ENCODE data around the gene CBX3. TPM values are rescaled to one million over a fixed set of nuclear protein-coding genes. Genes with fewer than 3 reads are reported as not detected.
"Not testable (repeated sequence)": the region's sequence is repeated elsewhere in the genome, so short reads cannot be mapped to it uniquely, and the experiment has no call there.

The CBX3 gene
- total RNA-seq, 3 donors from 2014 or later (not counting 1 experiment from before 2014, with no cell fraction given) = 103 to 126 (median 109) TPM

DNA sequence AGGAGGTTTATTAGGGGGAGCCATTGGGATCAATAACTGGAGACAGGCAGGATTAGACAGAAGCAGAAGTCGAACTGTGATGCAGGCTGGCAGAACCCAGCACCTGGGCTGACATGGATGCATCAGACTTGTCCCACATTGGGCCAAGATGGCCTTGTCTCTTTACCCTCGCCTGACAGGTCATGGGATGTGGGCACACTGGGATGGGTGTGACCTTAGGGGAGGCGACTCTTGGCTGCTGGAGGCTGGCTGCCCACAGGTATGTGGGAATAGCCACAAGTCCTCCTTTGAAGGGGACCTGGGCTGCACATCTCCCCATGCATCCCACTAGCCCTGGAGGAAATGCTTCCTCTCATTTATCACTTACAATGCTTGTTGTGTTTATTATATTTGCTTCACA lies 32.3 kb upstream of the CBX3 start:
- no peak overlapping the region for H3K27ac Mint-ChIP-seq
- no peak overlapping the region for H3K4me3 ChIP-seq (ENCODE audit: low read length)
- no peaks in the 10 kb centered on the region for H3K9me3 Mint-ChIP-seq
- no peaks in the 10 kb centered on the region for H3K36me3 Mint-ChIP-seq
- no peak for DNase-seq
- TF ChIP-seq, protein P1, sequence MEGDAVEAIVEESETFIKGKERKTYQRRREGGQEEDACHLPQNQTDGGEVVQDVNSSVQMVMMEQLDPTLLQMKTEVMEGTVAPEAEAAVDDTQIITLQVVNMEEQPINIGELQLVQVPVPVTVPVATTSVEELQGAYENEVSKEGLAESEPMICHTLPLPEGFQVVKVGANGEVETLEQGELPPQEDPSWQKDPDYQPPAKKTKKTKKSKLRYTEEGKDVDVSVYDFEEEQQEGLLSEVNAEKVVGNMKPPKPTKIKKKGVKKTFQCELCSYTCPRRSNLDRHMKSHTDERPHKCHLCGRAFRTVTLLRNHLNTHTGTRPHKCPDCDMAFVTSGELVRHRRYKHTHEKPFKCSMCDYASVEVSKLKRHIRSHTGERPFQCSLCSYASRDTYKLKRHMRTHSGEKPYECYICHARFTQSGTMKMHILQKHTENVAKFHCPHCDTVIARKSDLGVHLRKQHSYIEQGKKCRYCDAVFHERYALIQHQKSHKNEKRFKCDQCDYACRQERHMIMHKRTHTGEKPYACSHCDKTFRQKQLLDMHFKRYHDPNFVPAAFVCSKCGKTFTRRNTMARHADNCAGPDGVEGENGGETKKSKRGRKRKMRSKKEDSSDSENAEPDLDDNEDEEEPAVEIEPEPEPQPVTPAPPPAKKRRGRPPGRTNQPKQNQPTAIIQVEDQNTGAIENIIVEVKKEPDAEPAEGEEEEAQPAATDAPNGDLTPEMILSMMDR (IDR thresholded peaks at IDR 0.05) = no peak
- H3K27me3 ChIP-seq (ENCODE audit: control insufficient read depth, insufficient read depth, low read length) = no peaks in the 10 kb centered on the region
- H3K27me3 Mint-ChIP-seq (ENCODE audit: low read depth in 2 of 2) = no peaks in the 10 kb centered on the region
- H3K9me3 ChIP-seq (ENCODE audit: control insufficient read depth, insufficient read depth, low read length) = no peaks in the 10 kb centered on the region
- no peak overlapping the region for H3K4me3 Mint-ChIP-seq
- intact Hi-C loops (cut with micrococcal nuclease) = no loop called here
- H3K4me1 Mint-ChIP-seq = peaks cover 13 to 14% of the 10 kb centered on the region in 2 donors
- peaks cover 23% of the 10 kb centered on the region for H3K4me1 ChIP-seq (ENCODE audit: control insufficient read depth, insufficient read depth, low read length)
- 63% methylated on average over 3 of the region's 3 CpGs for WGBS (ENCODE audit: insufficient coverage)
- no peak overlapping the region for H3K27ac ChIP-seq (ENCODE audit: low read length)
- H3K36me3 ChIP-seq (ENCODE audit: control insufficient read depth, insufficient read depth, low read length) = peaks cover 9% of the 10 kb centered on the region
- ATAC-seq = no peak

DNA sequence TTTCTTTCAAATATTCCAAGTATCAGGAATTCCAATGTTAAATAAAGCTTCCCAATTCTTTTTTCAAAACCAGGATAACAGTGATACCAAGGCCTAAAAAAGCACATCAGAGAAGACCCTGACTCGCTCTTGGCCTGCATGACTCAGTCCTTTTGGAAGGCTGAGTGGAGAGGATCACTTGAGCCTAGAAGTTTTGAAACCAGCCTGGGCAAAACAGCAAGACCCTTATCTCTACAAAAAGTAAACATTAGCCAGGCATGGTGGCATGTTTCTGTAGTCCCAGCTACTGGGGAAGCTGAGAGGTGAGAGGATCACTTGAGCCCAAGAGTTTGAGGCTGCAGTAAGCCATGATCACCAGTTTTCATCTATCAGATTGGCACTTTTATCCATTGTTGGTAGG lies 30.9 kb upstream of the CBX3 start:
- H3K4me1 Mint-ChIP-seq = peaks cover 13 to 14% of the 10 kb centered on the region in 2 donors
- H3K27ac ChIP-seq (ENCODE audit: low read length) = no peak overlapping the region
- H3K27me3 Mint-ChIP-seq (ENCODE audit: low read depth in 2 of 2) = no peaks in the 10 kb centered on the region
- H3K27me3 ChIP-seq (ENCODE audit: control insufficient read depth, insufficient read depth, low read length) = no peaks in the 10 kb centered on the region
- H3K36me3 Mint-ChIP-seq = no peaks in the 10 kb centered on the region
- H3K4me3 ChIP-seq (ENCODE audit: low read length) = no peak overlapping the region
- intact Hi-C loops (cut with micrococcal nuclease) = no loop called here
- ATAC-seq (no peak), DNase-seq (no peak)
- H3K9me3 ChIP-seq (ENCODE audit: control insufficient read depth, insufficient read depth, low read length) = no peaks in the 10 kb centered on the region
- no peak overlapping the region for H3K4me3 Mint-ChIP-seq
- TF ChIP-seq, protein P1 (IDR thresholded peaks at IDR 0.05) = no peak
- H3K36me3 ChIP-seq (ENCODE audit: control insufficient read depth, insufficient read depth, low read length) = peaks cover 9% of the 10 kb centered on the region
- peaks cover 23% of the 10 kb centered on the region for H3K4me1 ChIP-seq (ENCODE audit: control insufficient read depth, insufficient read depth, low read length)
- 100% methylated on average over 1 of the region's 1 CpG for WGBS (ENCODE audit: insufficient coverage)
- no peak overlapping the region for H3K27ac Mint-ChIP-seq
- H3K9me3 Mint-ChIP-seq = no peaks in the 10 kb centered on the region

DNA sequence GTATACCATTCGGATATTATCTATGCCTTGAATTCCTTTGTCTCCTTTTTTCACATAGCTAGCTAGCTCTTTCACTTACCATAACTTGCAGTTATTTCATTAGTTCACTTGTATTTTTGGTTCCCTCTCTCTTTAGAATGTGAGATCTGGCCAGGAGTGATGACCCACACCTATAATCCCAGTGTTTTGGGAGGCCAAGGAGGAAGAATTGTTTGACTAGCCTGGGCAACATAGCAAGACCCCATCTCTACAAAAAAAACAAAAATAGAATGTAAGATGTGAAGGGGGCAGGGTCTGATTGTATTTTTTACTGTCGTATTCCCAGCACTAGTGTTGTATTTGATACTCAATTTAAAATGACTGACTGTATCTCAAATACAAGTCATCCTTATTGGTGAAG lies 29.9 kb upstream of the CBX3 start:
- intact Hi-C loops (cut with micrococcal nuclease) = no loop called here
- peaks cover 12% of the 10 kb centered on the region in 2 donors for H3K4me1 Mint-ChIP-seq
- ATAC-seq (no peak), DNase-seq (no peak)
- Histone ChIP-seq H3K27ac (ENCODE audit: low read length) (no peak overlapping the region), H3K27me3 (ENCODE audit: control insufficient read depth, insufficient read depth, low read length) (no peaks in the 10 kb centered on the region), H3K36me3 (ENCODE audit: control insufficient read depth, insufficient read depth, low read length) (peaks cover 9% of the 10 kb centered on the region), H3K4me1 (ENCODE audit: control insufficient read depth, insufficient read depth, low read length) (peaks cover 17% of the 10 kb centered on the region), H3K9me3 (ENCODE audit: control insufficient read depth, insufficient read depth, low read length) (no peaks in the 10 kb centered on the region), H3K4me3 (ENCODE audit: low read length) (no peak overlapping the region)
- H3K4me3 Mint-ChIP-seq = no peak overlapping the region
- H3K27ac Mint-ChIP-seq = no peak overlapping the region
- WGBS (ENCODE audit: insufficient coverage) = 100% methylated on average over 1 of the region's 2 CpGs
- no peaks in the 10 kb centered on the region for H3K9me3 Mint-ChIP-seq
- TF ChIP-seq, protein P1 (IDR thresholded peaks at IDR 0.05) = no peak
- H3K27me3 Mint-ChIP-seq (ENCODE audit: low read depth in 2 of 2) = no peaks in the 10 kb centered on the region
- no peaks in the 10 kb centered on the region for H3K36me3 Mint-ChIP-seq

DNA sequence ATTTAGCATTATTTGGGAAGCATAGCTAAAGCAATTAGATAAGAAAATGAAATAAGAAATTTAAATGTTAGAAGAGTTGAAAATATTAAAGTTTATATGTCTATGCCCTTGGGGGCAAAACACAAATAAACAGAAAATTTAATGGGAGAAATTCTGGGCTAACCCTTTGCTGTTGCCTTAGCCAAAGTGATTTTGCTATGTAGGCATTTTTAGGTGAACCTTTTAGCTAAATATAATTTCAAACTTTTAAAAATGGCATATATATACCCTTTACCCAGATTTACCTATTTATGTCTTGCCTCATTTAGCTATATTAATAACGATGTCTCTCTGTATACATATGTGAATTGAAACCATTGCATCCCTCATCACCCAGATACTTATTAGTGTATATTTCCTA lies 29.5 kb upstream of the CBX3 start:
- intact Hi-C loops (cut with micrococcal nuclease) = no loop called here
- H3K36me3 ChIP-seq (ENCODE audit: control insufficient read depth, insufficient read depth, low read length) = peaks cover 9% of the 10 kb centered on the region
- no peaks in the 10 kb centered on the region for H3K27me3 Mint-ChIP-seq (ENCODE audit: low read depth in 2 of 2)
- TF ChIP-seq, protein P1 (IDR thresholded peaks at IDR 0.05) = no peak
- H3K27ac Mint-ChIP-seq = no peak overlapping the region
- peaks cover 7 to 8% of the 10 kb centered on the region in 2 donors for H3K4me1 Mint-ChIP-seq
- no peak overlapping the region for H3K4me3 ChIP-seq (ENCODE audit: low read length)
- H3K27ac ChIP-seq (ENCODE audit: low read length) = no peak overlapping the region
- no peak for DNase-seq
- H3K36me3 Mint-ChIP-seq = no peaks in the 10 kb centered on the region
- H3K9me3 Mint-ChIP-seq = no peaks in the 10 kb centered on the region
- no CpG with 5 or more reads among the region's 1 CpG for WGBS (ENCODE audit: insufficient coverage)
- no peaks in the 10 kb centered on the region for H3K9me3 ChIP-seq (ENCODE audit: control insufficient read depth, insufficient read depth, low read length)
- no peak overlapping the region for H3K4me3 Mint-ChIP-seq
- ATAC-seq = no peak
- peaks cover 12% of the 10 kb centered on the region for H3K4me1 ChIP-seq (ENCODE audit: control insufficient read depth, insufficient read depth, low read length)
- no peaks in the 10 kb centered on the region for H3K27me3 ChIP-seq (ENCODE audit: control insufficient read depth, insufficient read depth, low read length)

DNA sequence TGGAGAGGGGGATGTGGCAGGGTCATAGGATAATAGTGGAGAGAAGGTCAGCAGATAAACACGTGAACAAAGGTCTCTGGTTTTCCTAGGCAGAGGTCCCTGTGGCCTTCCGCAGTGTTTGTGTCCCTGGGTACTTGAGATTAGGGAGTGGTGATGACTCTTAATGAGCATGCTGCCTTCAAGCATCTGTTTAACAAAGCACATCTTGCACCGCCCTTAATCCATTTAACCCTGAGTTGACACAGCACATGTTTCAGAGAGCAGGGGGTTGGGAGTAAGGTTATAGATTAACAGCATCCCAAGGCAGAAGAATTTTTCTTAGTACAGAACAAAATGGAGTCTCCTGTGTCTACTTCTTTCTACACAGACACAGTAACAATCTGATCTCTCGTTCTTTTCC lies 25.6 kb upstream of the CBX3 start:
- H3K4me3 Mint-ChIP-seq; H3K4me3 ChIP-seq (ENCODE audit: low read length); H3K36me3 ChIP-seq (ENCODE audit: control insufficient read depth, insufficient read depth, low read length); H3K9me3 Mint-ChIP-seq; H3K27ac Mint-ChIP-seq; H3K27ac ChIP-seq (ENCODE audit: low read length); H3K27me3 ChIP-seq (ENCODE audit: control insufficient read depth, insufficient read depth, low read length); intact Hi-C loops (cut with micrococcal nuclease); DNase-seq; H3K36me3 Mint-ChIP-seq; H3K9me3 ChIP-seq (ENCODE audit: control insufficient read depth, insufficient read depth, low read length); ATAC-seq; H3K27me3 Mint-ChIP-seq (ENCODE audit: low read depth in 2 of 2): not testable (repeated sequence)
- 100% methylated on average over 1 of the region's 4 CpGs for WGBS (ENCODE audit: insufficient coverage)
- H3K4me1 ChIP-seq (ENCODE audit: control insufficient read depth, insufficient read depth, low read length) = peaks cover 15% of the 10 kb centered on the region
- H3K4me1 Mint-ChIP-seq = peaks cover 13 to 25% of the 10 kb centered on the region in 2 donors

Measured in natural killer cell (primary cell).